Glomerular visceral epithelial cell (primary cell): ENCODE data around the gene ATF7IP2.

Experiments
- DNase-seq: peaks from one replicate; pipeline ENCODE4 v3.0.0-alpha.2; 2016; ENCODE audit errors: extremely low spot score

ATF7IP2 gene

DNA sequence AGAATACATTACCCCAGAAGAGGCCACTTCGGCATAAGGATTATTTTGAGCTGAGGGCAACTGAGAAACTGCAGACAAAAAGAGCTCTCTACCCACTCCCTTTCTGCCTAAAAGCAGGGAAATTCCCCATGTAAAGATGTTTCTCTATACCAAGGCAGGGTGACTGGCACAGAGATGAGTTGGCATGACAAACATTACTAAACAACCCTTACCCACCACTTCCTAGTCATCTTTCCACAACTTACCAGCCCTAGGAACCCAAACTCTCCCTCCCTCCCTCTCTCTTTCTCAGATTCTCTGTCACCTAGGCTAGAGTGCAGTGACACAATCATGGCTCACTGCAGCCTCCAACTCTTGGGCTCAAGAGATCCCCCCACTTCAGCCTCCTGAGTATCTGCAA is 126.0 kb downstream of the ATF7IP2 start:
- DNase-seq: peak; percentile 2

DNA sequence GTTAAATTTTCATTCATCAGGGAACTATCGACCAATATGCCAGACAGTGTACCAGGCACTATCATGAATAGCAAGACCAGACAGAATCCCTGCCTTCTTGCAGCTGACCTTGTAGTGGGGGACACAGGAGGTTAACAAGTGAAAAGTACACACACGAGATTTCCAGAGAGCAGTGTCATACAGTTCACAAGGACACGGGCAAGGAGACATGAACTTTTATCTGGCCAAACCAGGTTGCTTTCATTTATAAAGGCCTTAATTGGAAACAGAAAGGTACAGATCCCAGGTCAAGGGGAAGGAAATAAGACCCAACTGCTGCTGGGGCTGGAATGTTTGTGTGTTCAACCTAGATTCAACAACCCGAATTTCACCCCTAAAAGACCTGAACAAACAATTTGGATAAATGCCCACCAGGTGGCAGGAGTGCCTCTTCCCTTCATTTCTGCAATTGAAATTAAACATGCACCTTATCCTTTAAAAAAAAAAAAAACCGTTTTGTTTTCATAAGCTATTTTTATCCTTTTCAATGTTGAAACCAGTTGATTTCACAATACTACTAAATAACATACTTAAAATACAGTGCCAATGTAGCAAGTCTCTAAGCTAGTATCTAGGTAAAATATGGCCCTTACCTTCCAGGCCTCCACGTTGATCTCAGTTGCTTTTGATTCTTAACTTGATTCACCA is 128.7 kb downstream of the ATF7IP2 start:
- peak; percentile 40 for DNase-seq

DNA sequence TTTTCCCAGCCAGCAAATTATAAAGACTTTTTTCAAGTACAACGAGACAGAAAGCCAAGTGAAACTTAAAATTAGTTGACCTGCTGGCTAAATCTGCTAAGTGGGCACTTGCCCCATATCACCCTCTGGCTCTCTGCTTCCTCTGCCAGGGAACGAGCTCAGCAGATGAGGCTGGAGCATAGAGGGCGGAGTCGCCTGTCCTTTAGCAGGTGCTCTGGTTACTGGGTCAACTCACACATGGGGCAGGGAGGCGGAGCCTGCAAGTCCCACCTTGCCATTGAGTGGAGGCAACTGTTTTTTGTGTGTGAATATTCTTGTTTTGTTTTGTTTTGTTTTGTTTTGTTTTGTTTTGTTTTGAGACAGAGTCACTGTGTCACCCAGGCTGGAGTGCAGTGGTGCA is 132.0 kb downstream of the ATF7IP2 start:
- no peak for DNase-seq

DNA sequence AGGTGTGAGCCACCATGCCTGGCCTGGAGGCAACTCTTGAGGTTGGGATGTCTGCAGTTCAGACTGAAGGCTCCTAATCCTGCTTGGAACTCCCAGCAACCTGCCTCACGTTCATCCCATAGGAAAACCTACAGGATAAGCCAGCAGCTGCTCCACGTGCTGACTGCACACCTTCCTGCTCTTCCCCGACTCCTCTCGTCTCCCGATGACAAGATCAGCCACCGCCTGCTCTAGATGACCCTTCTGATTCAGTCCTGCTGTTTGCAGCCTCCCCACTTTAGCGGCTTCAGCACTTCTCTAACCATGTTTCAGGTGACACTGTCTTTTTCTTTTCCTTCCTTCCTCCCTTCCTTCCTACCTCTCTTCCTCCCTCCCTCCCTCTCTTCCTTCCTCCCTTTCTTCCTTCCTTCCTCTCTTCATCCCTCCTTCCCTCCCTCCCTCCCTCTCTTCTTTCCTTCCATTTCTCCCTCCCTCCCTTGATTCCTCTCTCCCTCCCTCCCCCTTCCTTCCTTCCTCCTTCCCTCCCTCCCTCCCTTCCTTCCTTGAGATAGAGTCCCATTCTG is 132.7 kb downstream of the ATF7IP2 start:
- DNase-seq: no peak

DNA sequence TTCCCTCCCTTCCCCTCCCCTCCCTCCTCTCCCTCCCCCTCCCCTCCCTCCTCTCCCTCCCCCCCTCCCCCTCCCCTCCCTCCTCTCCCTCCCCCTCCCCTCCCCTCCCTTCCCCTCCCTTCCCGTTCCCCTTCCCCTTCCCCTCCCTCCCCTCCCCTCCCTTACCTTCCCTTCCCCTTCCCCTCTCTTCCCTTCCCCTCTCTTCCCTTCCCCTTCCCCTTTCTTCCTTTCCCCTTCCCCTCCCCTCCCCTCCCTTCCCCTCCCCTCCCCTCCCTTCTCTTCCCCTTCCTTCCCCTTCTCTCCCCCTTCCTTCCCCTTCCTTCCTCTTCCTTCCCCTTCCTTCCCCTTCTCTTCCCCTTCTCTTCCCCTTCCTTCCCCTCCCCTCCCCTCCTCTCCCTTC is 133.4 kb downstream of the ATF7IP2 start:
- DNase-seq: no peak

DNA sequence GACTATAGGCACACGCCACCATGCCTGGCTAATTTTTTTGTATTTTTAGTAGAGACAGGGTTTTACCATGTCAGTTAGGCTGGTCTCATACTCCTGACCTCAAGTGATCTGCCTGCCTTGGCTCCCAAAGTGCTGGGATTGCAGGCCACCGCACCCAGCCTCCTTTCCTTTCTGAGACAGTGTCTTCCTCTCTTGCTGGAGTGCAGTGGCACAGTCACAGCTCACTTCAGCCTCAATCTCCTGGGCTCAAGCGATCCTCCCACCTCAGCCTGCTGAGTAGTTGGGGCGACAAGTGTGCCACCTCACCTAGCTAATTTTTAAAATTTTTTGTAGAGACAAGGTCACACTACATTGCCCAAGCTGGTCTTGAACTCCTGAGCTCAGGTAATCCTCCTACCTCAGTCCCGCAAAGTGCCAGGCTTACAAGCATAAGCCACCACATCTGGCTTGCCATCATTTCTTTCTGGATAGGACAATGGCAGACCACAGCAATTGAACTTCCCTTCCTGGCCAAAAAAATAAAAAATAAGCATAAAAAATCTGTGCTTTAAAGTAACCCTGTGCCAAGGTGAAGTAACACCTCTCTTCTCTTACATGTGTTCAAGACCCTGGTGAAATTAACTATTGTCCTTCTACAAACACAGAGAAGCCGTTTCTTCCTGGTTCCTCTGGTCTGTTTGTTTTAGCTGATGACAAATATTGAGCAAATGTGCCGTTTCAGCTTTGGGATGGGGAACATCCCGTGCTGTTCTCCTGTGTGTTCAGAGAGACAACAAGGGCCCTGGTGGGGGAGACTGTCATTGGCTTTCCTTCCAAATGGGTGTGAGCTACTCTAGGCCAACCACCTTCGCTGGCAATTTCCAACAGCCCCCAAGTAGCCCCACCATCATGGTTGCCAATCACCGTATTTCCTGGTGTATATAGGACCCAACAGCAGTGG is 134.3 kb downstream of the ATF7IP2 start:
- DNase-seq: no peak

DNA sequence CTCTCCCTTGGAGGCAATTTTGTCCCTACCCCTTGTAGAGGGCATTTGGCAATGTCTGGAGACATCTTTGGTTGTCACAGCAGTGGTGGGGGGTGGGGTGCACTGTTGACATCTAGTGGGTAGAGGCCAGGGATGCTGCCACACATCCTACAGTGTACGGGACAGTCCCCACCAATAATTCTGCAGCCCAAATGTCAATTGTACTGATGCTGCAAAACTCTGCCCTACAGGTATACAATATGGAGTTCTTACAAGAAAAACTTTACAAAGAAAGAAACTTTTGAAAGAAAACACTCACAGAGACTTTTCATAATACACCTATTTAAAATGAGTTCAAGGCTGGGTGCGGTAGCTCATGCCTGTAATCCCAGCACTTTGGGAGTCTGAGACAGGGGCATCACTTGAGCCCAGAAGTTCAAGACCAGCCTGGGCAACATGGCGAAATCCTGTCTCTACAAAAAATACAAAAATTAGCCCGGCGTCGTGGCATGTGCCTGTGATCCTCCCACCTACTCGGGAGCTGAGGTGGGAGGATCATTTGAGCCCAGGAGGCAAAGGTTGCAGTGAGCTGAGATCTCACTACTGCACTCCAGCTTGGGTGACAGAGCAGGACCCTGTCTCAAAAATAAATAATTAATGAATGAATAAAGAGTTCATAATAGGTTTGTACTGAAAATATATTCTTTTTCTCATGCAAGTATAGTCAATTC is 135.2 kb downstream of the ATF7IP2 start:
- no peak for DNase-seq

DNA sequence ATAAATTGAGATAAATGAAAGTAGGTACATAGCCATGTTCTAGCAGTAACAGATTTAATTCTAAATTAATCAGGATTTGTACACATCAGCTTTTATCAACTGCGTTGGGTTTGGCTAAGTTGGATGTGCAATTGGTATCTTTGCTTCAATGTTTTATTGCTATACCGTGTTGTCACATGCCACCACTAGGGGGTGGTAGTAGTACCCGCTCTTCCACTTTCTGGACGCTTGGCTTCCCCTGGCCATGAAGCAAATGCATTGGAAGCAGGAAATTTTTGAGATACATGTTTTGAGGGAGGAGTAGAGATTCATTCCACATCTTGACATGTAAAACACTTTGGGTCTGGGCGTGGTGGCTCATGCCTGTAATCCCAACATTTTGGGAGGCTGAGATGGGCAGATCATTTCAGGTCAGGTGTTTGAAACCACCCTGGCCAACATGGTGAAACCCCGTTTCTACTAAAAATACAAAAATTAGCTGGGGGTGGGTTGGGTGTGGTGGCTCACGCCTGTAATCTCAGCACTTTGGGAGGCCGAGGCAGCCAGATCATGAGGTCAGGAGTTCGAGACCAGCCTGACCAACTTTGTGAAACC is 135.9 kb downstream of the ATF7IP2 start:
- DNase-seq: peak; percentile 30

DNA sequence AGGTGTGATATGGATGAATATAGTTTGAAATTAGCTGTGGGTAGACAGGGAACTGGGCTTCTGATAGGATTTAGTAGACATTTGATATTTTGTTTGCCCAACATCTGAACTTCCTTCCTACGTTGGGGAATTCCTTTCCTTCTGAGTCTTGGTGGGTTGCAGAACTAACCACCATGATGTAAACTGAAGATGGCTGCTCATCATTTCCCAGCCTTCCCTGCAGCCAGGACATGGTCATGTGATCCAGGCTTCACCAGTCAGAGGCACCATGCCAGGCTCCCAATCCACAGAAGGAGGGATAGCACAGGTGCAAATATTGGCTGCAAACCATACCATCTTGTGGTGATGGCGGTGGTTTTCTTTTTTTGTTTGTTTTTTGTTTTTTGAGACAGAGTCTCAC is 137.1 kb downstream of the ATF7IP2 start:
- DNase-seq: no peak

DNA sequence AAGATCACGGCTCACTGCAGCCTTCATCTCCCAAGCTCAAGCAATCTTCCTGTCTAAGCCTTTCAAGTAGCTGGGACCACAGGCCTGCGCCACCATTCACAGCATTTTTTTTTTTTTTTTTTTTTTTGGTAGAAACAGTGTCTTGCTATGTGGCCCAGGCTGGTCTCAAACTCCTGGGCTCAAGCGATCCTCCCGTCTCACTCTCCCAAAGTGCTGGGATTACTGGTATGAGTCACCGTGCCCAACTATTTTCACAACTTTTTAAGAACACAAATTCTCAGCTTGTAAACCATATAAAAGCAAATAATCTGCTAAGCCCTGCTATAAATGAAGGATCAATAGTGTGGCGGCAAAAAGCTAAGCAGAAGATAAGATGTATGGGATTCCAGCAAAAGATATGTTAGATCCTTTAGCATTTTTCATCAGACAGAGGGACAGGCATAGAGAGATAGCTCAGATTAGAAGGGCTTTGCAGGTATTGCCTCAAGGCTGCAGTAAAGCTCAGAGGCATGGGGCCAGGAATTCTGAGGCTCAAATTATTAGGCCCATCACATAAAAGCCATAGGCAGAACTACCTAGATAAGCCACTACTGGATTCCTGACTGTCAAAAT is 139.5 kb downstream of the ATF7IP2 start:
- DNase-seq: no peak

DNA sequence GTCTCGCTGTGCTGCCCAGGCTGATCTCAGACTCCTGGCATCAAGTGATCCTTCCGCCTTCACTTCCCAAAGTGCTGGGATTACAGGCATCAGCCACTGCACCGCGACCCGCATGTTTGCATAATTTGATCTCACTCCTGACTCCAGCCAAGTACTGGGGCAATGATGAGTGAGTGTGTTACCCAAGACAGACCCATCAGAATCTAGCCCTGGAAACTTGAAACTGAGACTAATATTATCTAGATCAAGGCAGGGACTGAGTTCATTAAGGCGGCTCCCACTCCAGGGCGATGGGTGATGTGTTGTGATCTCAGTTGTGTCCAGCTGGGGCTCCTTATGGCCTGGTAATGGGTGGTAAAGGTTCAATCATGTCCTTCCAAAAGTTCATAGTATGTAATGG is 141.1 kb downstream of the ATF7IP2 start:
- DNase-seq: no peak

DNA sequence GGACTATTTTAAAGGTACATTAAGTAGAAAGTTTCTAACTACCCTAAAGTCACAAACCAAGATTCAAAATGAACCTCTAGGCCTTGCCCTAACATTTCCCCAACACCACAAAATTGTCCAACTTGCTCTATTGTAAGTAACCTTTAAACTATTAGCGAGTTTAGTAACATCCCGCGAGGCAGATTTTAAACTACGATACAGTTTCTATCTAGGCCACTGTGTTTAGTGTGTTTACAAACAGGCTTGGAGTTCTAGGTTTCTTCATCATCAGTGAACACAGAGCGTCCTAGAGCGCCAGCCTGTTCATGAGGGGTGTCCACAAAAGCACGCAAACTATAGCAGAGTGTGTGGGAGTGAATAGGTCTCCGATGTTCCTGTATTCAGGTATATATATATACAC is 142.8 kb downstream of the ATF7IP2 start:
- no peak for DNase-seq

DNA sequence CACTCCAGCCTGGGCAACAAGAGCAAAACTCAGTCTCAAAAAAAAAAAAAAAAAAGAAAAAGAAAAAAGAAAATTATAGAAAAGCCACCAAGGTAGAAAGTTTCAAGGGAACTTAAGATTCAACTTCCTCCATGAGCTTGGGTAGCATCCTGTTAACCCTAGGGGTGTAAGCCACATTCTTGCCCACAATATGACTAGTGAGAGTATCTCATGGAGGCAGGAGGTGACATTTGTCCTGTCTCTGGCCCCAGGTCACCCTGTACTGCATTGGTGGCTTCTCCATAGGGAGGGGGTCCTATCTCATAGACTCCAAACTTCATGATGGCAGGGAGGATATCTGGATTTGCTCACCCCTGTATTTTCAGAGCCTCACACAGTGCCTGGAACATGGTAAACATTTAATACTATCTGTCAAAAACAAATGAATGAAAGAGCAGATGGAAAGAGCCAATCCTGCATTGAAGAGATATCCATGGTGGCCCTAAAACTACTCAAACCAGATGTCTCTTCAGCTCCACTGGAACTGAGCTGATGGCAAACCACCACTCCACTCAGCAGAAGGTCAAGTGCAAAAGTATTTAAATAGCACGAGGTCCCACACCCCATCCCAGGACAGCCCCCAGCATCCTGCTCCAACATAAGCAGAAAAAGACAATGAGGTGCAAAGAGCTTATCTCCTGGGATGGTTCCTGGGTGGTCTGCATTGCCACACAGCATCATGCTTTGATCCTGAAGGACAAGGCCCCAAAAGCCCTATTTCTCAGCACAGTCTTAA is 144.2 kb downstream of the ATF7IP2 start:
- DNase-seq: no peak

DNA sequence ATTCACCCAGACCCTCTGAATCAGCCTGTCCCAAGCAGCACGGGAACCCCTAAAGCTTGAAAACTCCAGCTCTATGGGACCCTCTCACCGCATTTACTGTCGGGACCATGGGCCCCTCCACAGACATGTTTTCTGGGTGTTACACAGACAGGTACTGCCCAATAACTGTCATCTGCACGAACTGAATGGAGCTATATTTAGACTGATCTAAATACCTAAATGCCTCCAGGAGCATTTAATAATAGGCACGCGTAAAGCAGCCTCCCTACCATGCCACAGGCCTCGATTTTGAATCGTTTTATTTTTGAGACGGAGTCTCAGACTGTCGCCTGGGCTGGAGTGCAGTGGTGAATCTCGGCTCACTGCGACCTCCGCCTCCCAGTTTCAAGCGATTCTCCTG is 144.8 kb downstream of the ATF7IP2 start:
- DNase-seq: no peak

DNA sequence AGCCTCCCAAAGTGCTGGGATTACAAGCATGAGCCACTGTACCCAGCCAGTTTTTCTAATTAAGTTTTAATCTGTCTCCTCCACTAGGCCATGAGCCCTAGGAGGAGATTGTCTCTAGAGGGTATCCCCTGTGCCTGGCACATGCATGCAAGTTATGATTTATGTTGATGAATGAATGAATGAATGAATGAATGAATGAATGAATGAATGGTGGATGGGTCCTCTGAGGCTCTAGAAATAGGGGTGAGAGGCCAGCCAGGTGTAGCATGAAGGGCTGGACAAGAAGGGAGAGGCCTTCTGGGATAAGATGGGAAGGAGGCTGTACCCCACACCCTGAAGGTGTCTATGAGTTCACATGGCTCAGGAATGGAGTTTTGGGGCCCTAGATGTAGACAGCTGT is 145.7 kb downstream of the ATF7IP2 start:
- DNase-seq: no peak
